Measurements from ENCODE around the gene CYP2F1.
"Not testable (repeated sequence)": the region's sequence is repeated elsewhere in the genome, so short reads cannot be mapped to it uniquely, and the experiment has no call there.

Gene CYP2F1

GRCh38 chr19:41098762-41099161 is 15.5 kb upstream of the CYP2F1 start:
- no peak overlapping the region for H3K9ac ChIP-seq (ENCODE audit: low read length in 5 of 5)
- no peaks in the 10 kb centered on the region for H3K4me1 ChIP-seq (ENCODE audit: control insufficient read depth in 5 of 5, insufficient read depth in 5 of 5, low read length in 5 of 5)
- H3K36me3 ChIP-seq (ENCODE audit: control insufficient read depth in 5 of 5, insufficient read depth in 5 of 5, low read length in 5 of 5), result no peaks in the 10 kb centered on the region
- peaks cover 0 to 15% (median 9%) of the 10 kb centered on the region in 5 donors for H3K9me3 ChIP-seq (ENCODE audit: control insufficient read depth in 5 of 5, low read length in 5 of 5)
- H3K27me3 ChIP-seq (ENCODE audit: control insufficient read depth in 5 of 5, insufficient read depth in 4 of 5, low read length in 5 of 5), result peaks cover 0 to 13% (median 8%) of the 10 kb centered on the region in 5 donors
- H3K27ac ChIP-seq (ENCODE audit: low read depth, low read length), result no peak overlapping the region
- no peak overlapping the region for H3K4me3 ChIP-seq (ENCODE audit: low read depth in 1 of 5, low read length in 5 of 5)

DNA sequence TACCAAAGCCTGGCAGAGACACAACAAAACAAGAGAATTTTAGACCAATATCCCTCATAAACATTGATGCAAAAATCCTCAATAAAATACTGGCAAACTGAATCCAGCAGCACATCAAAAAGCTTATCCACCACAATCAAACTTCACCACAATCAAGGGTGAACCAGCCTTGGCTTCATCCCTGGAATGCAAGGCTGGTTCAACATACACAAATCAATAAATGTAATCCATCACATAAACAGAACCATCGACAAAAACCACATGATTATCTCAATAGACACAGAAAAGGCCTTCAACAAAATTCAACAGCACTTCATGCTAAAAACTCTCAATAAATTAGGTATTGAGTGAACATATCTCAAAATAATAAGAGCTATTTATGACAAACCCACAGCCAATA is 12.0 kb upstream of the CYP2F1 start:
- not testable (repeated sequence) for H3K27ac ChIP-seq (ENCODE audit: low read depth, low read length); H3K27me3 ChIP-seq (ENCODE audit: control insufficient read depth in 5 of 5, insufficient read depth in 4 of 5, low read length in 5 of 5); H3K4me3 ChIP-seq (ENCODE audit: low read depth in 1 of 5, low read length in 5 of 5); H3K36me3 ChIP-seq (ENCODE audit: control insufficient read depth in 5 of 5, insufficient read depth in 5 of 5, low read length in 5 of 5); H3K4me1 ChIP-seq (ENCODE audit: control insufficient read depth in 5 of 5, insufficient read depth in 5 of 5, low read length in 5 of 5); H3K9ac ChIP-seq (ENCODE audit: low read length in 5 of 5)
- H3K9me3 ChIP-seq (ENCODE audit: control insufficient read depth in 5 of 5, low read length in 5 of 5), result peaks cover 0 to 15% (median 8%) of the 10 kb centered on the region in 5 donors

GRCh38 chr19:41106177-41106576 is 8.1 kb upstream of the CYP2F1 start:
- Histone ChIP-seq H3K27ac (ENCODE audit: low read depth, low read length) (no peak overlapping the region), H3K9ac (ENCODE audit: low read length in 5 of 5) (no peak overlapping the region), H3K27me3 (ENCODE audit: control insufficient read depth in 5 of 5, insufficient read depth in 4 of 5, low read length in 5 of 5) (no peaks in the 10 kb centered on the region), H3K4me1 (ENCODE audit: control insufficient read depth in 5 of 5, insufficient read depth in 5 of 5, low read length in 5 of 5) (no peaks in the 10 kb centered on the region), H3K4me3 (ENCODE audit: low read depth in 1 of 5, low read length in 5 of 5) (no peak overlapping the region), H3K9me3 (ENCODE audit: control insufficient read depth in 5 of 5, low read length in 5 of 5) (peaks cover 0 to 5% (median 0%) of the 10 kb centered on the region in 5 donors), H3K36me3 (ENCODE audit: control insufficient read depth in 5 of 5, insufficient read depth in 5 of 5, low read length in 5 of 5) (no peaks in the 10 kb centered on the region)

GRCh38 chr19:41111296-41111695 is 2.9 kb upstream of the CYP2F1 start:
- H3K36me3 ChIP-seq (ENCODE audit: control insufficient read depth in 5 of 5, insufficient read depth in 5 of 5, low read length in 5 of 5), result no peaks in the 10 kb centered on the region
- no peak overlapping the region for H3K9ac ChIP-seq (ENCODE audit: low read length in 5 of 5)
- H3K4me1 ChIP-seq (ENCODE audit: control insufficient read depth in 5 of 5, insufficient read depth in 5 of 5, low read length in 5 of 5), result no peaks in the 10 kb centered on the region
- H3K4me3 ChIP-seq (ENCODE audit: low read depth in 1 of 5, low read length in 5 of 5), result no peak overlapping the region
- peaks cover 0 to 9% (median 3%) of the 10 kb centered on the region in 5 donors for H3K27me3 ChIP-seq (ENCODE audit: control insufficient read depth in 5 of 5, insufficient read depth in 4 of 5, low read length in 5 of 5)
- no peak overlapping the region for H3K27ac ChIP-seq (ENCODE audit: low read depth, low read length)
- no peaks in the 10 kb centered on the region for H3K9me3 ChIP-seq (ENCODE audit: control insufficient read depth in 5 of 5, low read length in 5 of 5)

GRCh38 chr19:41111750-41112295 is 2.4 kb upstream of the CYP2F1 start:
- Histone ChIP-seq H3K27ac (ENCODE audit: low read depth, low read length) (no peak overlapping the region), H3K4me1 (ENCODE audit: control insufficient read depth in 5 of 5, insufficient read depth in 5 of 5, low read length in 5 of 5) (no peaks in the 10 kb centered on the region), H3K9me3 (ENCODE audit: control insufficient read depth in 5 of 5, low read length in 5 of 5) (no peaks in the 10 kb centered on the region), H3K4me3 (ENCODE audit: low read depth in 1 of 5, low read length in 5 of 5) (no peak overlapping the region), H3K9ac (ENCODE audit: low read length in 5 of 5) (no peak overlapping the region), H3K27me3 (ENCODE audit: control insufficient read depth in 5 of 5, insufficient read depth in 4 of 5, low read length in 5 of 5) (peaks cover 0 to 11% (median 3%) of the 10 kb centered on the region in 5 donors), H3K36me3 (ENCODE audit: control insufficient read depth in 5 of 5, insufficient read depth in 5 of 5, low read length in 5 of 5) (no peaks in the 10 kb centered on the region)

- Histone ChIP-seq H3K27ac (ENCODE audit: low read depth, low read length) (no peak overlapping the region), H3K9ac (ENCODE audit: low read length in 5 of 5) (no peak overlapping the region), H3K4me1 (ENCODE audit: control insufficient read depth in 5 of 5, insufficient read depth in 5 of 5, low read length in 5 of 5) (no peaks in the 10 kb centered on the region), H3K36me3 (ENCODE audit: control insufficient read depth in 5 of 5, insufficient read depth in 5 of 5, low read length in 5 of 5) (no peaks in the 10 kb centered on the region), H3K9me3 (ENCODE audit: control insufficient read depth in 5 of 5, low read length in 5 of 5) (no peaks in the 10 kb centered on the region), H3K27me3 (ENCODE audit: control insufficient read depth in 5 of 5, insufficient read depth in 4 of 5, low read length in 5 of 5) (peaks cover 0 to 11% (median 3%) of the 10 kb centered on the region in 5 donors), H3K4me3 (ENCODE audit: low read depth in 1 of 5, low read length in 5 of 5) (no peak overlapping the region)
Measured at GRCh38 chr19:41112728-41113290, 1.4 kb upstream of the CYP2F1 start.

DNA sequence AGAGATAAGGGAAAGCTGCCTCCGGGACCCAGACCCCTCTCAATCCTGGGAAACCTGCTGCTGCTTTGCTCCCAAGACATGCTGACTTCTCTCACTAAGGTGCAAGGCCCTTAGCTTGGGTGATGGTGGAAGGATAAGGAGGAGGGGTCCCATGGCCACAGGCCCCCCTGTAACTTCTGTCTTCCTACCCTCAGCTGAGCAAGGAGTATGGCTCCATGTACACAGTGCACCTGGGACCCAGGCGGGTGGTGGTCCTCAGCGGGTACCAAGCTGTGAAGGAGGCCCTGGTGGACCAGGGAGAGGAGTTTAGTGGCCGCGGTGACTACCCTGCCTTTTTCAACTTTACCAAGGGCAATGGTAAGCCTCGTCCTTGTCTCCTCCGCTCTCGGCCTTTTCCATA is 2.0 kb downstream of the CYP2F1 start:
- Histone ChIP-seq H3K9me3 (ENCODE audit: control insufficient read depth in 5 of 5, low read length in 5 of 5) (no peaks in the 10 kb centered on the region), H3K4me1 (ENCODE audit: control insufficient read depth in 5 of 5, insufficient read depth in 5 of 5, low read length in 5 of 5) (no peaks in the 10 kb centered on the region), H3K27ac (ENCODE audit: low read depth, low read length) (no peak overlapping the region), H3K9ac (ENCODE audit: low read length in 5 of 5) (no peak overlapping the region), H3K36me3 (ENCODE audit: control insufficient read depth in 5 of 5, insufficient read depth in 5 of 5, low read length in 5 of 5) (no peaks in the 10 kb centered on the region), H3K4me3 (ENCODE audit: low read depth in 1 of 5, low read length in 5 of 5) (no peak overlapping the region), H3K27me3 (ENCODE audit: control insufficient read depth in 5 of 5, insufficient read depth in 4 of 5, low read length in 5 of 5) (peaks cover 0 to 11% (median 4%) of the 10 kb centered on the region in 5 donors)

DNA sequence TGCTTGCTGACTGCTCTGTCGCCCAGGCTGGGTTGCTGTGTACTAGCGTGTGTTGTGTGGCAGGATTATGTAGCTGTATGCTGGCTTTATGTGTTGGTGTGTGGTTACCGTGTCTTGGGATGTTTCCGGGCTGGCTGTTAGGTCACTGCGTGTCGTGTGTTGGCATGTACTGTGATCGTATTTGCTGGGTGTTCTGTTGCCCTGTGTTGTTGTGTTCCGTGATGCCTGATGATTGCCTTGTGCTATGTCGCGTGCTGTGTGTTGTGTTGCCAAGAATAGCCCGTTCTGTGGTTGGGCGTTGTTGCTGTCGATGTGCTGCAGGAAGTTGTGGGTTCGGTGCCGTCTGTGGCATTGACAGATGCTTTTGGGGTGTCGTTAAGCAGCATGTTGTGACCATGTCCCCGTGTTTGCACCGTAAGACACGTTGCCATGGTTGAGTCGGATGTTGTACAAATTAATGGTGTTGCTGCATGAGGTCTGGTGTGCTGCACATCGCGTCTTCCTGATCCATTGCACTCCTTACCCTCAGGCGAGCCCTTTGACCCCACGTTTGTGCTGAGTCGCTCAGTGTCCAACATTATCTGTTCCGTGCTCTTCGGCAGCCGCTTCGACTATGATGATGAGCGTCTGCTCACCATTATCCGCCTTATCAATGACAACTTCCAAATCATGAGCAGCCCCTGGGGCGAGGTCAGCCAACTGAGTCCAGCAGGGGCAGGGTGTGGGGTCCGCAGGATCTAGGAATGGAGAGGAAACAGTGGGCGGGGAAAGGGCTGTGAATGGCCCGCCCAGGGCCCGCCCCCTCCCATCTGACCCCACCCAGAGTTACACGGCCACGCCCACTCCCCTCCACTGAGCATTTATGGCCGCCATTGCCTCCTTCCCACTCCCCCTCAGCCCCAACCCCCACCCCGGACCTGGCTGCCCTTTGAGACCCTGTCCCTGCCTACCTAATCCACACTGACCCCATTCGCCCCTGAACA is 7.0 kb downstream of the CYP2F1 start:
- not testable (repeated sequence) for H3K27ac ChIP-seq (ENCODE audit: low read depth, low read length); H3K36me3 ChIP-seq (ENCODE audit: control insufficient read depth in 5 of 5, insufficient read depth in 5 of 5, low read length in 5 of 5); H3K9me3 ChIP-seq (ENCODE audit: control insufficient read depth in 5 of 5, low read length in 5 of 5); H3K4me1 ChIP-seq (ENCODE audit: control insufficient read depth in 5 of 5, insufficient read depth in 5 of 5, low read length in 5 of 5); H3K9ac ChIP-seq (ENCODE audit: low read length in 5 of 5); H3K27me3 ChIP-seq (ENCODE audit: control insufficient read depth in 5 of 5, insufficient read depth in 4 of 5, low read length in 5 of 5); H3K4me3 ChIP-seq (ENCODE audit: low read depth in 1 of 5, low read length in 5 of 5)

DNA sequence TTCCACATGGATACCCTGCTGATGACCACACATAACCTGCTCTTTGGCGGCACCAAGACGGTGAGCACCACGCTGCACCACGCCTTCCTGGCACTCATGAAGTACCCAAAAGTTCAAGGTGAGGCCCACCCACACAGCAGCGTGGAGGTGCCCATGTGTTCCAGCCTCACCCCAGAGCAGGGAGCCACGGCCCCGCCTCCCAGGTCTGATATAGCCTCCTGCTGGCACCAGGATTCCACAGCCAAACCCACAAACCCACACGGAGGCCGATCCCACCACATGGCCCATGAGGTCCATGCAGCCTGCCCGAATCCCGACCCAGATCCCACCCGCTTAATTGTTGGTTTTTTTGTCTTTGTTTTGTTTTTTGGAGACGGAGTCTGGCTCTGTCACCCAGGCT is 8.6 kb downstream of the CYP2F1 start:
- not testable (repeated sequence) for H3K36me3 ChIP-seq (ENCODE audit: control insufficient read depth in 5 of 5, insufficient read depth in 5 of 5, low read length in 5 of 5); H3K4me1 ChIP-seq (ENCODE audit: control insufficient read depth in 5 of 5, insufficient read depth in 5 of 5, low read length in 5 of 5); H3K9ac ChIP-seq (ENCODE audit: low read length in 5 of 5); H3K27ac ChIP-seq (ENCODE audit: low read depth, low read length); H3K9me3 ChIP-seq (ENCODE audit: control insufficient read depth in 5 of 5, low read length in 5 of 5); H3K27me3 ChIP-seq (ENCODE audit: control insufficient read depth in 5 of 5, insufficient read depth in 4 of 5, low read length in 5 of 5); H3K4me3 ChIP-seq (ENCODE audit: low read depth in 1 of 5, low read length in 5 of 5)

- no peak overlapping the region for H3K4me3 ChIP-seq (ENCODE audit: low read depth in 1 of 5, low read length in 5 of 5)
- H3K36me3 ChIP-seq (ENCODE audit: control insufficient read depth in 5 of 5, insufficient read depth in 5 of 5, low read length in 5 of 5), result no peaks in the 10 kb centered on the region
- H3K27me3 ChIP-seq (ENCODE audit: control insufficient read depth in 5 of 5, insufficient read depth in 4 of 5, low read length in 5 of 5), result no peaks in the 10 kb centered on the region
- no peak overlapping the region for H3K9ac ChIP-seq (ENCODE audit: low read length in 5 of 5)
- no peak overlapping the region for H3K27ac ChIP-seq (ENCODE audit: low read depth, low read length)
- H3K4me1 ChIP-seq (ENCODE audit: control insufficient read depth in 5 of 5, insufficient read depth in 5 of 5, low read length in 5 of 5), result peaks cover 0 to 7% (median 3%) of the 10 kb centered on the region in 5 donors
- H3K9me3 ChIP-seq (ENCODE audit: control insufficient read depth in 5 of 5, low read length in 5 of 5), result no peaks in the 10 kb centered on the region
Measured at GRCh38 chr19:41123716-41124294, 9.6 kb downstream of the CYP2F1 start.

Measured in subcutaneous abdominal adipose tissue (tissue), 5 donors.